ENCODE measurements around the gene VPS54.
"Not testable (repeated sequence)": the region's sequence is repeated elsewhere in the genome, so short reads cannot be mapped to it uniquely, and the experiment has no call there.

The VPS54 gene

DNA sequence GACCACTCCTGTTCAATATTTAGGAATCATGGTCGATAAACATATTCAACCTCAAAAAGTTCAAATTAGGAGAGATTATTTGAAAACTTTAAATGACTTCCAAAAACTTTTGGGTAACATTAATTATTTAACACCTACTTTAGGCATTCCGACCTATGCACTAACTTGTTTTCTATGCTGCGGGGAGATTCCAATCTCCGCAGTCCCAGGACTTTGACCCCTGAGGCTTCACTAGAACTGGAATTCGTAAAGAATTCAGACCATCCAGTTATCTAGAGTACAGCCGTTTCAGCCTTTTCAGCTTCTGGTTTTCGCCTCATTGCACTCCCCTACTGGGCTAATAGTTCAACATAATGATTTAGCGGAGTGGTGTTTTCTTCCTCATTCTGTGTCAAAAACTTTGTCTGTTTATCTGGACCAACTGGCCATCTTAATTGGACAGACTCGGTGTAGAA is 26.1 kb downstream of the VPS54 start:
- not testable (repeated sequence) for DNase-seq

- DNase-seq = no peak
Measured at GRCh38 chr2:63992061-63992685, 27.1 kb downstream of the VPS54 start.

DNA sequence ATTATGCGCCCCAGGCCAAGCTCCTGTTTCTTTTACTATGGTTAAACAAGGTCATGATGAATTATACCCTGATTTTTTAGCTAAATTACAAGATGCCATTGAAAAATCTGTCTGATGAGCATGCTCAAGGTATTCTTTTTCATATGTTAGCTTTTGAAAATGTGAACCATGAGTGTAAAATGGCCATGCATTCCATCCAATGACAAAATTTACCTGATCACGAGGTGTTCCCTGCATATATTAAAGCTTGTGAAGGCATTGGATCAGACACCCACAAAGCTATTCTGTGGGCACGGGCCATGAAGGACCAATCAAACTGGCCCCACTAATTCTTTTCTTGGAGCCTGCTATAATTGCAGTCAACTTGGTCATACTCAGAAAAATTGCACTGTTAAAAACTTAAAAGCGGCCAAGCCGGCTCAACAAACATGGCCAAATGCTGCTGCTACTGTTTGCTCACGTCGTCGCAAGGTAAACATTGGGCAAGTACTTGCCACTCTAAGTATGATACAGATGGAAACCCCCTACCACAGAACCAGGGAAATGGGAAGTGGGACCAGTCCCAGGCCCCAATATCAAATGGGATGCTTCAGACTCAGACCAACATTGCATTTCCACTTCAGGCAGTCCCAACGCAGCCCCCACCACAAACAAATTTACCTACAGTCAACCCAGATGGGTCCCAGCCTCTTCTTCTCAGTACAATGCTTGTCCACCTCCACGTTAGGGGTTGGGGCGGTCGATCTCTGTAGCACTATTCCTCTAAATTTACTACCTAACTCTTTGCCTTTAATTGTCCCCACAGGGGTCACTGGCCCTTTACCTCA is 27.8 kb downstream of the VPS54 start:
- DNase-seq = not testable (repeated sequence)

DNA sequence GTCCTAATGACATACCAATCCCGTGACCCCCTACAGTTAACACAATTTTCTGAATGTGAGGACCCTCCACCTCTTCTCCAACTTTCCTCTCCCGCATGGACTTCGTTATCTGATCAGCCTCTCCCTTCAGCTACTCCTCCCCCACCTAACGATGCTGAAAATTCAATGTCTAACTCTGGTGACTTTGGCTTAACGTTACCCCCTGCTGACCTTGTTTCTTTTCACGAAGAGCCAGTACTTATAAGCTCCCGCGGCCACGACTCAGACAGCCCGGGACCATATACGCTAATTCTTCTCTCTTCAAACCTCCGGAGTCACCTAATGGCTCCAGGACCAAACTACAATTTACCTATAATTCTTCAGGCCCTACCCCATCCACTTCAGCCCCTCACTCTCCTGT is 29.2 kb downstream of the VPS54 start:
- DNase-seq = no peak

DNA sequence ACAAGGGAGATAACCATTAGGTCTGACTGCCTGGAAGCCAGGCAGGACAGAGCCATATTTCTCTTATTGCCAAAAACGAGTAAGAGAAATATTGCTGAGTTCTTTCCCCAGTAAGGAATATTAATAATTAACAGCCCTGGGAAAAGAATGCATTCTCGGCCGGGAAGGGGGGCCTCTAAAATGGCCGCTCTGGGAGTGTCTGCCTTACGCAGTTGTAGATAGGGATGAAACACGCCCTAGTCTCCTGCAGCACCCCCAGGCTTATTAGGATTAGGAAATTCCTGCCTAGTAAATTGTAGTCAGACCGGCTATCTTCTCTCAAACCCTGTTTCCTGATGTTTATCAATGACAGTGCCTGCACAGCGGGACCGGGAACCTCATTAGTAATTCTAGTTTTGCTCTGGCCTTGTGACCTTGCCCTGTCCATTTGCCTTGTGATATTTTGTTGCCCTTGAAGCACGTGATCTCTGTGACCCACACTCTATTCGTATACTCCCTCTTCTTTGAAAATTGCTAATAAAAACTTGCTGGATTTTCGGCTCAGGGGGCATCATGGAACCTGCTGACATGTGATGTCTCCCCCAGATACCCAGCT is 30.3 kb downstream of the VPS54 start:
- not testable (repeated sequence) for DNase-seq

- DNase-seq = no peak
Measured at GRCh38 chr2:63984606-63985359, 34.4 kb downstream of the VPS54 start.

DNA sequence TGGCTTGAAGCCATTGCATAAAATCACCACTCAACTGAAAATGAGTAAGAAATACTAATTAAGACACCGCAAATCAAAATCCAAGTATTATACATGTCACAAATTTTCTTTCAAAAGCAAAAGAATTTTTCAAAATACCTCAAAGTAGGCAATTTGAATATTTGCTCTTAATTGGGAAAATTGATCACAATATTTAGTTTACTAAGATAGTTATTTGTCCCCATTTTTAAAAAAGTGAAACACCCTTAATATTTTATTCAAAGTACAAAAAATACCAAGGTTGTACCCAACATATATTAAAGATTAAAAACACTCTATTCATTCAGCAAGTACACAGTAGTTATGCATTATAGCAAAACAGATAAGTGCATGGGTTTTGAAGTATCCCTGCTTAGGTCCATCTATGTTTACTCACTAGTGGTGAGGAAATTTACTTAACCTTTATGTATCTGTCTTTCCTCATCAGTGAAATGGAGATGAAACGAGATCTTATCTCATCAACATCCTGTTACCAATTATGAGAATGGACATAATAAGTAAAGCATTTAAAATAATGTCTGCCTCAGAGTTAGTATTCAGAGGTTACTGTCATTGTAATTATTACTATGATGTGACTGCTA is 35.1 kb downstream of the VPS54 start:
- no peak for DNase-seq

- DNase-seq = no peak
Measured at GRCh38 chr2:63982335-63982734, 36.9 kb downstream of the VPS54 start.

DNA sequence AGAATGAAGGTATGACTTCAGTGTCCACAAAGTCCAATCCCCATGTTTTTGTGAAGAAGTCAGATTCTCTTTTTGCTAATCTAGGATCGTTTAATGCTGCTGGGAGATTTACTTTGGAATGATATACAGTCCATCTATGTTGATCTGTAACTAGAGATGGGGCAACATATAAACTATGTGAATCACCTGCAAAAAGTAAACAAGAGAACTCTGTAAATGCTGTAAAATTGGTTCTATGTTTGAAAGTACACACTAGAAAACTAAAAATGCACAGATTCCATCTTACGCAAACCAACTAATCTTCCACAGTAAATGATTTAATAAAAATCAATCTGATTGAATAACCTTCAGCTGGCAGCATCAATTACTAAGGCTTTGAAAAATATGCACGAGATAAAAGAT is 37.5 kb downstream of the VPS54 start:
- no peak for DNase-seq

GRCh38 chr2:63980794-63981193 is 38.4 kb downstream of the VPS54 start:
- DNase-seq = no peak

DNA sequence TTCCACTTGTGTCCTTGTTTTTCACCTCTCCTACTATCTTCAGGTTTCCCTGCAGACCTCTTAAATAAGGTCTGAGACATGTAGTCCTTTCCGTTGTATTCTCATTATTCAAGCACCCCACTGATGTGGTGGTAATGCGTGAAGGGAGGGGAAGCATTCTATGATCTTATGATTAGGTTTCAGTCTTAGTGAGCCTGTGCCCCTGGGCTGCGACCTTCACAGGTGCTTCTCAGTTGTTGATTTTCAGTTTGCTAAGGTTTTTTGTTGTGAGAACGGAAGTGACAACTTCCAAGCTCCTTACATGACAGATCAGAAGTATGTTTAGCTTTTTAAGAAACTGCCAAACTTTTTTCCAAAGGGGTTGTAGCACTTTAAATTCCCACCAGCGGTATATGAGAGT is 41.3 kb downstream of the VPS54 start:
- DNase-seq = no peak

DNA sequence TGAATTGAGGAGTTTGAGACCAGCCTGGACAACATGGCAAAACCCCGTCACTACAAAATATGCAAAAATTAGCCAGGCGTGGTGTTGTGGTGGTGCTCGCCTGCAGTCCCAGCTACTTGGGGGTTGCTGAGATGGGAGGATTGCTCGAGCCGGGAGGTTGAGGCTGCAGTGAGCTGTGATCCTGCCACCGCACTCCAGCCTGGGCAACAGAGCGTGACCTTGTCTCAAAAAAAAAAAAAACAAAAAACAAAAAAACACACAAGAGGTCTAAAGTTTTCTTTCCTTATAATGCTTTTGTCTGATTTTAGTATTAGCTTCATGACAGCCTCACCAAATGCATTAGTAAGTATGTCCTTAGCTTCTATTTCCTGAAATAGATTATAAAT is 43.1 kb downstream of the VPS54 start:
- DNase-seq = no peak

DNA sequence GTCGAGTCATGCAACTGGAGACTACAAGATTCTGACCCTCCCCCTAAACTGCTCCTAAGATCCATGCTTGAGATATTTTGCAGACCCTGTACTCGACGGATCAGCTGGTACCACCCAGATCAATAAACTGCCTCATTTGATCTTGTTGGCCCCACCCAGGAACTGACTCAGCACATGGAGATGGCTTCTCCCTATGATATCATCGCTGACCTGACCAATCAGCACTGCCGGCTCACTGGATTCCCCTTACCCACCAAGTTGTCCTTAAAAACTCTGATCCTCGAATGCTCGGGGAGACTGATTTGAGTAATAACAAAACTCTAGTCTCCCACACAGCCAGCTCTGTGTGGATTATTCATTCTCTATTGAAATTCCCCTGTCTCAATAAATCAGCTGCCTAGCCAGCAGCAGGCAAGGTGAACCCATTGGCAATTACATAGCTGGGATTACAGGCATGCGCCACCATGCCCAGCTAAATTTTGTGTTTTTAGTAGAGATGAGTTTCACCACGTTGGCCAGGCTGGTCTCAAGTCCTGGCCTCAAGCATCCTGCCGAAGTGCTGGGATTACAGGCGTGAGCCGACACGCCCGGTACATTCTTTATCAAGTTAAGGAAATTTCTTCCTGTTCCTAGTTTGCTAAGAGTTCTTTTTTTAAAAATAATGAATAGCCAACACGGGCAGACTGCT is 43.6 kb downstream of the VPS54 start:
- no peak for DNase-seq

DNA sequence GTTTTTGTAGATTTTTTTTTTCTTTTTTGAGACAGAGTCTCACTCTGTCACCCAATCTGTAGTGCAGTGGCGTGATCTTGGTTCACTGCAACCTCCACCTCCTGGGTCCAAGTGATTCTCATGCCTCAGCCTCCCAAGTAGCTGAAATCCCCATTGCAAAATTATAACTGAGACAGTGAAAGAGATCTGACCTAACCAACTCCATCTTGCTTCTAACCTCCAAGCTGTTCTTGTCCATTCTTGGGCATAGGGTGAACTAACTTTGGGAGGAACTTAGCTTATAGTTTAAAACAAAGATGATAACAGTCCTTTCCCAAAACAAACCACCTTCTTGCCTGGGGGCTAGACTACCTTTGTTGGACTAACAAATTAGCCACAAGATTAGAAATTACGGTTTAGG is 44.2 kb downstream of the VPS54 start:
- not testable (repeated sequence) for DNase-seq

DNA sequence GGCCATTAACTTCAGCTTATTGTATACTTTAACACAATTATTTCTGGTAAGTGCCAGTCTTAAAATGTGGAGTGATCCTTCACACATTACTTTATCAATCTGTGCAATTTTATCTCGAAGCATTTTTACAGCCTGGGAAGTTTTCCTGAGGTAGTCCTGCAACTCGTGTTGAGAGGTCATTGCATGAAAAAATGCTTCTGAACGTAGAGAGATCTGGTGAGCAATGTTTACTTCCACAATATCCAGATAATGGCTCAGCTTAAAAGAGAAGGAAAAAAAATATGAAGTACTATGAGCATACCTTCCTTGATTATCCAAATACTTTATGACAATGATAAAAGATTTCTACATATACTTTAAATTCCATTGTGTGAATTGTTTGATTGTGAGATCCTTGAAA is 57.0 kb downstream of the VPS54 start:
- no peak for DNase-seq

DNA sequence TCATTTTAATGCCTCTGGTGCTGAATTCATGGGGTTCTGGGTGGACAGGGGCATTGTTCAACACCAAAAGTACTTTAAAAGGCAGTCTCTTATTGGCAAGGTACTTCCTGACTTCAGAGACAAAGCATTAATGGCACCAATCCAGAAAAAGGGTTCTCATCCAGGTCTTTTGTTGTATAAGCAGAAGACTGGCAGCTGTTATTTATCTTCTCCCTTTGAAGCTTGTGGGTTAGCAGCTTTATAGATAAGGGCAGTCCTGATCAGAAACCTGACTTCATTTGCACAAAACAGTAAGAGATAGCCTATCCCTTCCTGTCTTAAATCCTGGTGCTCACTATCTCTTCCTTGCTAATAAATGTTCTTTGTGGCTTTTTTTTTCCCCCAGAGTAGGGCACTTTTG is 68.8 kb downstream of the VPS54 start:
- DNase-seq = no peak

GRCh38 chr2:63942788-63943187 is 76.4 kb downstream of the VPS54 start:
- DNase-seq = no peak

GRCh38 chr2:63932104-63932503 is 87.1 kb downstream of the VPS54 start:
- not testable (repeated sequence) for DNase-seq

DNA sequence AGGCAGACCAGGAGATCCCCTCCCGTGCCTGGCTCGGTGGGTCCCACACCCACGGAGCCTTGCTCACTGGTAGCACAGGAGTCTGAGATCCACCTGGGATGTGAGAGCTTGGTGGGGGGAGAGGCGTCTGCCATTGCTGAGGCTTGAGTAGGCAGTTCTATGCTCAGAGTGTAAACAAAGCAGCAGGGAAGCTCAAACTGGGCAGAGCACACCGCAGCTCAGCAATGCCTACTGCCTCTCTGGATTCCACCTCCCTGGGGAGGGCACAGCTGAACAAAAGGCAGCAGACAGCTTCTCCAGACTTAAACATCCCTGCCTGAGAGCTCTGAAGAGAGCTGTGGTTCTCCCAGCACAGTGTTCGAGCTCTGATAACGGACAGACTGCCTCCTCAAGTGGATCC is 92.4 kb downstream of the VPS54 start:
- DNase-seq = no peak

GRCh38 chr2:63914311-63914710 is 104.9 kb downstream of the VPS54 start:
- DNase-seq = no peak

DNA sequence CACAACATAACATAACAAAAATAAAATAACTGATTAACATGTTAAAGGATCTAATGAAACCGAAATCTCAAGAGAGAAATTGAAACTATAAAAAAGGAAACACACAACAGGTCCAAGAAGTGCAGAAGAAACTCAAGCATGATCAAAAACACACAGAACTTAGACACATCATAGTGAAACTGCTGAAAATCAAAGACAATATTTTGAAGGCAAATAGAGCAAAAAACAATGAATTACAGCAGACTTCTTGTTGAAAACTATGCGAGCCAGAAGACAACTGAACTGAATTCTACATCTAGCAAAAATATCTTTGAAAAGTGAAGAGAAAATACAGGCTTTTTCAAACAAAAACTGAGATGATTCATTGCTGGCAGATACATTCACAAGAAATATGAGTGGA is 116.2 kb downstream of the VPS54 start:
- DNase-seq = no peak

- DNase-seq = no peak
Measured at GRCh38 chr2:63902149-63902548, 117.1 kb downstream of the VPS54 start.

Measured in right forelimb (tissue), 1 donor.